Vagina (tissue), 2 donors: Measurements from ENCODE around the gene LDLRAD4.

Experiments used
- CTCF ChIP-seq, 3 experiments: fragments of 450-650 bp in 2 of 3; fragments of 200-600 bp in 1 of 3; sonication (generic) in 1 of 3; IDR thresholded peaks; one replicate each; pipeline ENCODE4 v1.5.1; 2017 to 2019; ENCODE audit warnings: antibody characterized with exemption in 3 of 3, mild to moderate bottlenecking in 2 of 3, moderate library complexity in 2 of 3
- POLR2A ChIP-seq, 2 donors: fragments of 450-650 bp; IDR thresholded peaks; one replicate each; pipeline ENCODE4 v1.6.1; 2017; ENCODE audit warnings: antibody characterized with exemption in 2 of 2, mild to moderate bottlenecking in 2 of 2, moderate library complexity in 2 of 2

DNA sequence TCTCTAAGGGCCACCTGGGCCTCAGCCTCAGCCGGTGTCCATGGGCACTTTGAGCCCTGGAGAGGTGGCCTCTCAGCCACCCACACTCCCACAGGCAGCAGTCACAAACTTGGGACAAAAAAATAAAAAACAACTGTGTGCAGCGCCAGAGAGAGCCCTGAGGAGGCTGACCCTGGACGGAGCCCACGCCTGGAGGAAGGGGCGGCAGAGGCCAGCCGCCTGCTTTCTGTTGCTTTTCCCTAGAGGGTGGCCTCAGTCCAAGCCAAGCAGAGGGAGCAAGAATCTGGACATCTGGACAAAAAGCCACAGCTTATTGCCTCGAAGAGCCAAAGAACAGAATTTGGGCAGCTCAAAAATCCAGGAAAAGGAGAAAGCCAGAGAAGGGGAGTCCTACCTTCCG lies 43.3 kb upstream of the LDLRAD4 start:
- TF ChIP-seq CTCF (IDR thresholded peaks at IDR 0.05) (no peak), POLR2A (IDR thresholded peaks at IDR 0.05) (no peak)
